ENCODE results near the gene PLEKHG1. TPM values are rescaled to one million over a fixed set of nuclear protein-coding genes. Genes with fewer than 3 reads are reported as not detected.

The PLEKHG1 gene
- polyA plus RNA-seq, 1 donor from 2014 or later: 2.6 TPM

- Histone ChIP-seq H3K36me3 (ENCODE audit: insufficient read depth, low read length) (no peaks in the 10 kb centered on the region), H3K9me3 (ENCODE audit: low read length) (peaks cover 2% of the 10 kb centered on the region), H3F3A (ENCODE audit: insufficient read depth, low read length, poor library complexity, severe bottlenecking) (no peaks in the 10 kb centered on the region), H3K79me2 (replicated peaks; ENCODE audit: insufficient read depth, low read length) (no peaks in the 10 kb centered on the region), H2AFZ (ENCODE audit: low read depth, low read length) (no peak overlapping the region), H3K27me3 (ENCODE audit: insufficient read depth, low read depth, low read length) (no peaks in the 10 kb centered on the region), H3K4me2 (ENCODE audit: low read length) (no peak overlapping the region), H3K4me3 (ENCODE audit: low read length) (no peak overlapping the region), H3K9me2 (ENCODE audit: insufficient read depth, low read length) (no peaks in the 10 kb centered on the region), H4K20me1 (ENCODE audit: insufficient read depth) (no peaks in the 10 kb centered on the region), H3K9ac (ENCODE audit: low read length) (no peak overlapping the region), H3K27ac (ENCODE audit: low read length) (no peak overlapping the region)
- no peak for TF ChIP-seq REST (IDR thresholded peaks at IDR 0.05; ENCODE audit: borderline replicate concordance)
- no peak for TF ChIP-seq EP300 (conservative IDR thresholded peaks at IDR 0.05; ENCODE audit: poor library complexity, severe bottlenecking)
- no peak for TF ChIP-seq EZH2 (IDR thresholded peaks at IDR 0.05; ENCODE audit: borderline replicate concordance, insufficient read depth, low read length, poor library complexity, severe bottlenecking)
Observed at GRCh38 chr6:150628908-150629307, 29.2 kb downstream of the PLEKHG1 start.

- Histone ChIP-seq H3K9me3 (ENCODE audit: low read length) (no peaks in the 10 kb centered on the region), H4K20me1 (ENCODE audit: insufficient read depth) (no peaks in the 10 kb centered on the region), H3K4me2 (ENCODE audit: low read length) (no peak overlapping the region), H3K9ac (ENCODE audit: low read length) (no peak overlapping the region), H2AFZ (ENCODE audit: low read depth, low read length) (no peak overlapping the region), H3F3A (ENCODE audit: insufficient read depth, low read length, poor library complexity, severe bottlenecking) (no peaks in the 10 kb centered on the region), H3K4me3 (ENCODE audit: low read length) (no peak overlapping the region), H3K27me3 (ENCODE audit: insufficient read depth, low read depth, low read length) (no peaks in the 10 kb centered on the region), H3K79me2 (replicated peaks; ENCODE audit: insufficient read depth, low read length) (no peaks in the 10 kb centered on the region), H3K36me3 (ENCODE audit: insufficient read depth, low read length) (no peaks in the 10 kb centered on the region), H3K9me2 (ENCODE audit: insufficient read depth, low read length) (no peaks in the 10 kb centered on the region), H3K27ac (ENCODE audit: low read length) (no peak overlapping the region)
- TF ChIP-seq POLR2AphosphoS5 (IDR thresholded peaks at IDR 0.05): no peak
- no peak for TF ChIP-seq REST (IDR thresholded peaks at IDR 0.05; ENCODE audit: borderline replicate concordance)
- no peak for TF ChIP-seq MXI1 (conservative IDR thresholded peaks at IDR 0.05; ENCODE audit: poor library complexity, severe bottlenecking)
- TF ChIP-seq TAF1 (IDR thresholded peaks at IDR 0.05; ENCODE audit: low read depth): no peak
- no peak for TF ChIP-seq RAD21 (conservative IDR thresholded peaks at IDR 0.05)
- TF ChIP-seq CTCF (IDR thresholded peaks at IDR 0.05; ENCODE audit: poor library complexity, severe bottlenecking): no peak
- TF ChIP-seq SMC3 (conservative IDR thresholded peaks at IDR 0.05; ENCODE audit: poor library complexity): no peak
- no peak for TF ChIP-seq EZH2 (IDR thresholded peaks at IDR 0.05; ENCODE audit: borderline replicate concordance, insufficient read depth, low read length, poor library complexity, severe bottlenecking)
- TF ChIP-seq EP300 (conservative IDR thresholded peaks at IDR 0.05; ENCODE audit: poor library complexity, severe bottlenecking): no peak
Observed at GRCh38 chr6:150631283-150631983, 31.7 kb downstream of the PLEKHG1 start.

All from neural cell (in vitro differentiated cells).